Activated CD4-positive, alpha-beta memory T cell treated with anti-CD3 and anti-CD28 coated beads, Interleukin-2, amount 10 ng/mL, durations not matched to agents 7 days and 5 days (primary cell): Measurements from ENCODE around the gene FIGNL2. TPM values are rescaled to one million over a fixed set of nuclear protein-coding genes. Genes with fewer than 3 reads are reported as not detected.
"Not testable (repeated sequence)": the region's sequence is repeated elsewhere in the genome, so short reads cannot be mapped to it uniquely, and the experiment has no call there.

Experiments
- CTCF ChIA-PET: fragments of 350-600 bp; sonication (Branson Sonifier 250); formaldehyde crosslinking; loops from one replicate; lab custom pipeline; 2021; ENCODE audit warnings: antibody characterized with exemption, inconsistent platforms; lab: Charles Lee
- POLR2A ChIA-PET: fragments of 350-600 bp; sonication (Branson Sonifier 250); formaldehyde crosslinking; loops from one replicate; lab custom pipeline; 2021; ENCODE audit warnings: antibody characterized with exemption; lab: Charles Lee
- DNase-seq: peaks from one replicate; pipeline ENCODE4 v3.0.0-alpha.2; 2020
- H3K27ac Mint-ChIP-seq: one replicate; pipeline ENCODE4 v1.8.0; 2021; ENCODE audit warnings: mild to moderate bottlenecking, mixed read lengths
- H3K27me3 Mint-ChIP-seq: one replicate; pipeline ENCODE4 v1.8.0; 2021; ENCODE audit warnings: mixed read lengths
- H3K36me3 Mint-ChIP-seq: one replicate; pipeline ENCODE4 v1.8.0; 2021; ENCODE audit warnings: low read depth, mixed read lengths
- H3K4me1 Mint-ChIP-seq: one replicate; pipeline ENCODE4 v1.8.0; 2021; ENCODE audit warnings: mixed read lengths
- H3K4me3 Mint-ChIP-seq: one replicate; pipeline ENCODE4 v1.8.0; 2021; ENCODE audit warnings: mild to moderate bottlenecking, mixed read lengths
- H3K9me3 Mint-ChIP-seq: one replicate; pipeline ENCODE4 v1.8.0; 2021; ENCODE audit warnings: mixed read lengths
- total RNA-seq, 2 experiments: library from RNA; stranded (reverse); gene quantifications; one replicate each; pipeline ENCODE4 v1.2.3, GENCODE V29; 2021

FIGNL2 gene
- total RNA-seq, 2 experiments from 2014 or later: 0.23 to 0.33 TPM

DNA sequence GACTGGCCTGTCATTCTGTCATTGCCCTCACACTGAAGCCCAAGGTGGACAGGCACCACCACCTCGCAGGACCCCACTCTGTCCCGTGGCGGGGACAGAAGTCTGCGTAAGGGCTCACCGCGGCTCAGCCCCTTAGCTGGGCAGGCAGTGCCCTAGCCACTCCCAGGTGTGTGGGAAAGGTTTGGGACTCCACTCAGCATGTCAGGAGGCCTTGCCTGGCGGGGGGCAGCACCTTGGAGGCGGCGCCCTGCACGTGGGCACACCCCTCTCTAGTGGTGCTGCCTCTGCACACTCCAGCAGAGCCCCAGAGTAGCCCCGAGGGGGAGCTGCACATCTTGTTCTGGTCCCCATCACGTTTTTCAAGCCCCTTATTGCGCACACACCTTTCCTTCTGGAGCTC lies 35.6 kb downstream of the FIGNL2 start:
- H3K27me3 Mint-ChIP-seq: peaks cover 34% of the 10 kb centered on the region
- H3K9me3 Mint-ChIP-seq: no peaks in the 10 kb centered on the region
- H3K4me1 Mint-ChIP-seq: peaks cover 6% of the 10 kb centered on the region
- POLR2A ChIA-PET: no interaction called here
- no peaks in the 10 kb centered on the region for H3K36me3 Mint-ChIP-seq
- no peak overlapping the region for H3K4me3 Mint-ChIP-seq
- CTCF ChIA-PET: interaction anchor here (1.3 to 2.8 kb wide), 6 partner anchors 11 to 394 kb away, joined by 3 to 16 read pairs (median 5); no protein-coding TSS in a partner anchor
- H3K27ac Mint-ChIP-seq: no peak overlapping the region
- DNase-seq: no peak

DNA sequence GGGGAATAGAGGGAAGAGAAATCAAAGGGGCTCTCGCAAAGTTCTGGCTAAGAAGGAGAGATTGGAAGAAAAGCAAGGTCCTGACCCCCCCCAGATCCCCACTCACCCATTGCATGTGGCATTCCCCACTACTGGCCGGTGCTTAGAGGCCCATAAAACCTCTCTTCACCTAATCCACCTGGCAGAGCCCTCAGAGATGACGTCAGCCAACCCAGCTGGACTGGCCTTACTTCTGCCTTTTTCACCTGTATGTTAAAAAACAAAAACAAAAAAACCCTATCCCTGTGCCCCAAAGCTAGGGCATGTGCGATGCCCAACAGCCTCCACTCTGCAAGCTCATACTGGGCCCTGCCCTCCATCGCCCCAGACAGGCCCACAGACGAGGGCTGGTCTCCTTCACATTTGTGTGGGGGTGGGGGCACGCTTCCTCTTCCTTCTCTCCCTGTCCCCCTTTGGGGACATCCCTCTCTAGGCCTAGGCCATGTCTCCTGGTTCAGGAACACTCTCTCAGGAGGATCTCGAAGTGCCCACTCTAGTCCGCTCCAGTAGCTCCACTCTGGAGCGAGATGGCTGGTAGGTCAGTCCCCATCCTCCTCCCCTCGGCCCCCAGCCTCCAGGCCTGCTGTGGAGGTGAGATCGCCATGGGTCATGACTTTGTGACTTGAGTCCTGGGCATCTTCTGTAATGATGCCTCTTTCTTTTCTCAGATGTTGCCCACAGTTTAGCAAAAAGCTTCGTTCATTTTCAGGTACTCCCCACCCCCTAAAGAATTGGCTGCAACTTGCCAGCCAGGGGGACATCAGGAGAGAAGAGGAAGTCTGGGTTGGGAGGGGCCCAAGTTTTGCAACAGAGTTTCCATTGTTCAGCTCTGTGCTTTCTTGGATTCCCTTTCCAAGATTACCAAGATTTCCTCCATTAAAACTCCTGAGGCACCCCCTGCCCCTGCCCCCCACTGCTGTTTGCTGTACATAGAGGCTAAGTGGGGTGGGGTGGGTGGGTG lies 37.0 kb downstream of the FIGNL2 start:
- no peak overlapping the region for H3K4me3 Mint-ChIP-seq
- H3K27ac Mint-ChIP-seq: no peak overlapping the region
- H3K4me1 Mint-ChIP-seq: peaks cover 6% of the 10 kb centered on the region
- H3K27me3 Mint-ChIP-seq: peaks cover 22% of the 10 kb centered on the region
- ChIA-PET POLR2A (no interaction called here), CTCF (interaction anchor here (0.5 to 1.5 kb wide), 2 partner anchors 13 to 309 kb away, joined by 3 to 4 read pairs; no protein-coding TSS in a partner anchor)
- no peak for DNase-seq
- H3K9me3 Mint-ChIP-seq: no peaks in the 10 kb centered on the region
- H3K36me3 Mint-ChIP-seq: no peaks in the 10 kb centered on the region

DNA sequence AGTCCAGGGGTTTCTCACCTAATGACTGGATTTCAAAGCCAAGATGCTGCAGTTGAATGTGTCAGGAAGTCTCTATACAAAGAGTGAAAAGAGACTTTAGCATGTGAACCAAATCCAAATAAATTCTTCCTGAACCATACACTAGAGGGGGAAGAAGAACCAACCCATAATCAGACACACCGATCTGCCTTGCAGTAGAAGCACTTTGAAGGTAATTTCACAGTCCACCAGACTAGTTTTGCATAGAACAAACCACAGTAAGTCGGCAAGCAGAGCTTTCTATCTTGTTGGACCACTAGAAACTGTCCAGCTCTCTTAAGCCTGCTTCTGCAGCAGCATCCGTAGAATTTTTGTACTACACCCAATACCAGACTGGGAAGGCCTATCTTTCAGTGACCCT lies 39.3 kb downstream of the FIGNL2 start:
- ChIA-PET POLR2A (no interaction called here), CTCF (no interaction called here)
- Mint-ChIP-seq H3K9me3 (no peaks in the 10 kb centered on the region), H3K27me3 (peaks cover 9% of the 10 kb centered on the region), H3K4me1 (no peaks in the 10 kb centered on the region), H3K4me3 (no peak overlapping the region), H3K36me3 (no peaks in the 10 kb centered on the region), H3K27ac (no peak overlapping the region)
- no peak for DNase-seq

DNA sequence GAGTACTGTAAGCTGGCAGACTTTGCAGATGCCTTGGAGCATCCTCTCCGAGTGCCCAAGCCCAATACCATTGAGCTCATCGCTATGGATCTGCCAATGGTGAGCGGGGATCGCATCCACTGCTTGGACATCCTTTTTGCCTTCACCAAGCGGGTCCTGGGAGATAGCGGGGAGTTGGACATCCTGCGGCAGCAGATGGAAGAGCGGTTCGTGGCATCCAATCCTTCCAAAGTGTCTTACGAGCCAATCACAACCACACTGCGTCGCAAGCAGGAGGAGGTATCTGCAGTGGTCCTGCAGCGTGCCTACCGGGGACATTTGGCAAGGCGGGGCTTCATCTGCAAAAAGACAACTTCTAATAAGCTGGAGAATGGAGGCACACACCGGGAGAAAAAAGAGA lies 41.6 kb downstream of the FIGNL2 start:
- Mint-ChIP-seq H3K9me3 (no peaks in the 10 kb centered on the region), H3K27me3 (peaks cover 9% of the 10 kb centered on the region), H3K4me1 (no peaks in the 10 kb centered on the region), H3K36me3 (no peaks in the 10 kb centered on the region), H3K4me3 (no peak overlapping the region), H3K27ac (no peak overlapping the region)
- POLR2A ChIA-PET: no interaction called here
- CTCF ChIA-PET: interaction anchor here (0.7 kb wide), 1 partner anchor 8 kb away, joined by 3 read pairs; no protein-coding TSS in a partner anchor
- DNase-seq: no peak

DNA sequence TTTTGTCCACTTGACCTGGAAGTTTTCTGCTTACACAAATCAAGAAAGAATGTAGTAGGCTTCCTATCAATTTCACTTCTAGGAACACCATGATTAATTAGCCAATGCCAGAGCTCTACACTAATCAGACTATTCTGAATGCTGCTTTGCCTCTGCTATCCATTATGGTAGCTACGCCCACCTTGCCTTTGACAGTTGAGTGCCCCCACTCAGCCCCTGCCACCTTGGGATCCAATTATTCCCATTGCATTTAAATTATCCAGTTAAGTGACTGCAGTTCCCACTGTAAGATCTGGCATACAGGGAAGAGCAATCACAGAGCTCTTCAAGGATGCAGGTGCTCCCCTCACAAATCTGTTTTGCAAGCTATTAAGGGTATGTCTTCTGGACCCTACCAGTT lies 47.5 kb downstream of the FIGNL2 start:
- CTCF ChIA-PET: no interaction called here
- POLR2A ChIA-PET: no interaction called here
- DNase-seq: no peak
- Mint-ChIP-seq H3K4me3 (no peak overlapping the region), H3K9me3 (no peaks in the 10 kb centered on the region), H3K4me1 (no peaks in the 10 kb centered on the region), H3K27ac (no peak overlapping the region), H3K27me3 (no peaks in the 10 kb centered on the region), H3K36me3 (no peaks in the 10 kb centered on the region)

DNA sequence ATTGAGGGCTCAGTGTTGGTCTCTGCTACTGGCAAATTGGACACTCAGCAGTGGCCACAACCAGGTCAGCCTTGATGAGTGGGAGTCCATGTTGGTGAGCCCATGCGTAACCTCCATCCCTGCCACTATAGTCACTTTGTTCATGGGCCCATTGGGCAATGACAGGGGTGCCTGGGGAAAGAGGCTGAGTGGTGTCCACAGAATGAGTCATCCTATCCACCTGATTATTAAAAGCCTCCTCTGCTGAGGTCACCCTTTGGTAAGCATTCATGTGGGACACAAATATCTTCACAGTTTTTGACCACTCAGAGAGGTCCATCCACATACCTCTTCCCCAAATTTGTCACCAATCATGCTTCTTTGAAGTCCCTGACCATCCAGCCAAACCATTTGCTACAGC lies 50.0 kb downstream of the FIGNL2 start:
- Mint-ChIP-seq H3K27ac (no peak overlapping the region), H3K9me3 (no peaks in the 10 kb centered on the region), H3K36me3 (no peaks in the 10 kb centered on the region), H3K4me3 (no peak overlapping the region), H3K4me1 (no peaks in the 10 kb centered on the region), H3K27me3 (no peaks in the 10 kb centered on the region)
- ChIA-PET CTCF (no interaction called here), POLR2A (no interaction called here)
- DNase-seq: no peak

DNA sequence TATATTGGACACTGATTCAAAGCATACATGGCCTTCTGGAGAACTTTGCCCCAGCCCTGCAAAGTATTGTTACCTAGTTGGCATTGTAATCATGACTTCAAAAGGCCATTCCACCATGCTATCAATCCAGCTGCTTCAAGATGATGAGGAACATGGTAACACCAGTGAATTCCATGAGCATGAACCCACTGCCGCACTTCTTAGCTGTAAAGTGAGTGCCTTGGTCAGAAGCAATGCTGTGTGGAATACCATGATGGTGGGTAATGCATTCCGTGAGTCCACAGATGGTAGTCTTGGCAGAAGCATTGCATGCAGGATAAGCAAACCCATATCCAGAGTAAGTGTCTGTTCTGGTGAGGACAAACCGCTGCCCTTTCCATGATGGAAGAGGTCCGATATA lies 50.5 kb downstream of the FIGNL2 start:
- H3K9me3 Mint-ChIP-seq, H3K36me3 Mint-ChIP-seq, H3K4me3 Mint-ChIP-seq, POLR2A ChIA-PET, H3K27me3 Mint-ChIP-seq, DNase-seq, H3K27ac Mint-ChIP-seq, CTCF ChIA-PET, H3K4me1 Mint-ChIP-seq: not testable (repeated sequence)

DNA sequence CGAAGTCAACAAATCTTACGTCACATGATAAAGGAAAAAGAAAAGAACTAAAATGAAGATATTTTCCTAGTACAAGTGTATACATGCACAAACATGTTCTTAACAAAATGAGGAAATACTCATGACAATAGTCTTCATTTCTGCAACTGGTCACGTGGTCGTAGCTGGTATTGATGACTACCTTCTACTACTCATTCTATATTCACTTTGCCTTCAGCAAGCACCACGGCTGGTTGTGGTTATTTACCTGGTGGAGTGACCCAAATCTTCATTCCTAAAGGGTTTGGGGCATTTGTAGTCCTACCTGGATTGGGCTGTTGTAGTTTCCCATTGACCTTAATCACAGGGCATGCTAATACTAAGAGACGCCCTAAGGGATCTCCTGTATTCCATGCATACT lies 51.2 kb downstream of the FIGNL2 start:
- no peaks in the 10 kb centered on the region for H3K36me3 Mint-ChIP-seq
- no peaks in the 10 kb centered on the region for H3K27me3 Mint-ChIP-seq
- H3K4me1 Mint-ChIP-seq: no peaks in the 10 kb centered on the region
- POLR2A ChIA-PET: no interaction called here
- no peak for DNase-seq
- H3K27ac Mint-ChIP-seq: no peak overlapping the region
- H3K4me3 Mint-ChIP-seq: no peak overlapping the region
- CTCF ChIA-PET: no interaction called here
- H3K9me3 Mint-ChIP-seq: no peaks in the 10 kb centered on the region

DNA sequence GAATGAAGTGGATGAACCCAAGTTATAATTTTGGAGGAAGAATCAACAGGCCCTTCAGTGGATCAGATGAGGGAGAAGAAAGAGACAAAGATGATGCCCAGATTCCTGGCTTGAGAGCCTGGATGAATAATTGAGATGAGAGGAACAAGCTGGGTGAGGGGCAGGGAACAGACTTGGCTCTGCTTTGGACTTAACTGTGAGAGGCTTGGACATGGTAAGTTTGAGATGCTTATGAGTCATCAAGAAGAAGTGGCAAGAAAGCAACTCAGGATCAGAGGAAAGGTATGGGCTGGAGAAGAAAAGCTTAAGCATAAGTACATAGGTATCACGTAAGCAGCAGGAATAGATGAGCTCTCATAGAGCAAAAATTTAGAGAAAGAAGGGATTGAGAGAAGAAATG lies 55.3 kb downstream of the FIGNL2 start:
- Mint-ChIP-seq H3K9me3 (no peaks in the 10 kb centered on the region), H3K4me1 (no peaks in the 10 kb centered on the region), H3K27me3 (peaks cover 2% of the 10 kb centered on the region), H3K27ac (no peak overlapping the region), H3K36me3 (no peaks in the 10 kb centered on the region), H3K4me3 (no peak overlapping the region)
- POLR2A ChIA-PET: no interaction called here
- CTCF ChIA-PET: interaction anchor here (0.6 kb wide), 1 partner anchor 229 kb away, joined by 3 read pairs; no protein-coding TSS in a partner anchor
- no peak for DNase-seq

DNA sequence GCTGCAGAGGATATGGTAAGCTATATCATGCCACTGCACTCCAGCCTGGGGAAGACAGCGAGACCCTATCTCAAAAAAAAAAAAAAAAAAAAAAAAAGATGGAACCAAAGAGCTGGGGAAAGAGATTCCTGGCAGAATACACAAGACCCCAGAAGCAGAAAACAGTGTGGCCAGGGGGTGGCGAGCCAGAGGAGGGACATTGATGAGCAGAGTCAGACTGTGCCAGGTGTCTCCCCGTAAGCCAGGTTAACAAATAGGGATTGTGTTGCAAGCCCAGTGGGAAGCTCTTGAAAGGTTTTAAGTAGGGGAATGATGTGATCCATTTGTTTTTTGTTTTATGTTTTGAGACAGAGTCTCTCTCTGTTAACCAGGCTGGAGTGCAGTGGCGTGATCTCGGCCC lies 56.1 kb downstream of the FIGNL2 start:
- Mint-ChIP-seq H3K27ac (no peak overlapping the region), H3K4me1 (no peaks in the 10 kb centered on the region), H3K9me3 (no peaks in the 10 kb centered on the region), H3K4me3 (no peak overlapping the region), H3K36me3 (no peaks in the 10 kb centered on the region), H3K27me3 (peaks cover 2% of the 10 kb centered on the region)
- ChIA-PET CTCF (no interaction called here), POLR2A (no interaction called here)
- no peak for DNase-seq

DNA sequence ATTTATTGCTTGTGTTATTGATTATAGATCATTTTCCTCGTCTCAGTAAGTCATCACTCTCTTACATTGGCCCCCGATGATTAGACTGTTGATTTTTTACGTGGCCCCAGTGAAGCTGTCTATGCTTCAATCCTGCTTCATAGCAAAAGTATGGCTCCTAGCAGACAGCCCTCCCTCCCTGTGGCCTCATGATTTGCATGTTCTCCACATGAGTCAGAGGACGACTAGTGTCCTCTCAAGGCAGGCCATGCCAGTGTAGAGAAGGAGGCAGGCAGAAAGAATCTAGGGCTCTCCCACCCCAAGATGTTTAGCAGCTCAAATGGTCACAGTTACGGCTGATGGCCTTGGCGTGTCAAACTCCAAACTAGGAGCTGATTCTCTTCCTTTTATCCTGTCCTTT lies 59.6 kb downstream of the FIGNL2 start:
- Mint-ChIP-seq H3K9me3 (no peaks in the 10 kb centered on the region), H3K27me3 (peaks cover 6% of the 10 kb centered on the region), H3K36me3 (no peaks in the 10 kb centered on the region), H3K4me3 (no peak overlapping the region), H3K4me1 (peaks cover 2% of the 10 kb centered on the region), H3K27ac (no peak overlapping the region)
- ChIA-PET CTCF (no interaction called here), POLR2A (no interaction called here)
- no peak for DNase-seq

DNA sequence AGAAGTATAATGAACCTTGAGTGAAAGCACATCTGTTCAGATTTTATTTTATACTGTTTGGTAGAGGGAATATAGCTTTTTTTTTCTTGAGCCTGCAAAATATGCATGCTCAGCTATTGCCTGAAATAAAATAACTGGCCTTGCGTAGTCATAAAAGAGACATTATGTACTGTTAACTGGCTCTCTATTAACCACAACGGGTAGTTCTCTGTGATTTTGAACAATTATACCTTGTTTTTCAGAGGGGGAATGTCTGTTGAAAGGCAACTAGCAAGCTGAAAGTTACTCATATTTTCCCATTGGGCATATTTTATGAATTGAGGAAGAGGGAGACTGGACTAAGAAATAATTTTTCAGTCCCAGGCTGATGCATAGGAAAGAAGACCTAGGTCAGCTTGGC lies 62.6 kb downstream of the FIGNL2 start:
- ChIA-PET POLR2A (no interaction called here), CTCF (no interaction called here)
- no peak for DNase-seq
- no peak overlapping the region for H3K27ac Mint-ChIP-seq
- H3K27me3 Mint-ChIP-seq: peaks cover 16% of the 10 kb centered on the region
- H3K36me3 Mint-ChIP-seq: no peaks in the 10 kb centered on the region
- no peak overlapping the region for H3K4me3 Mint-ChIP-seq
- no peaks in the 10 kb centered on the region for H3K9me3 Mint-ChIP-seq
- H3K4me1 Mint-ChIP-seq: peaks cover 2% of the 10 kb centered on the region

DNA sequence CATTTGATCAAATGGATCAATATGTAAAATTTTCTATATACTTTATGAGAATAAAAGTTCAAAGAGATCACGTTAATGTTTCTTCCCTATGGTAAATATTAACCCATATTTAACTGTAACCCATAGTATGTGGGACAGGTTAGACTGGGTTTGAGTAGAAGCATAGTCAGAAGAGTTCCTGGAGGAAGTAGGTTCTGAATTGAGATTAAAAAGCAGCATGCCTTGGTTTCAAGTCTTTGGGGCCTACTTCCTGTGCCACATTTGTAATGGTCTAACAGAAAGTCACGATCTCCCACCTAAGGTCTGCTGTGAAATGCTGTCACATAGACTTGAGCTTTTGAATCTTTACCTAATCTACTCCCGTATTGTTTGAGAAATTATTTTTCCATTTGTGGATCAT lies 63.8 kb downstream of the FIGNL2 start:
- no peak overlapping the region for H3K4me3 Mint-ChIP-seq
- no peaks in the 10 kb centered on the region for H3K36me3 Mint-ChIP-seq
- DNase-seq: no peak
- peaks cover 16% of the 10 kb centered on the region for H3K27me3 Mint-ChIP-seq
- ChIA-PET CTCF (no interaction called here), POLR2A (no interaction called here)
- H3K9me3 Mint-ChIP-seq: no peaks in the 10 kb centered on the region
- no peak overlapping the region for H3K27ac Mint-ChIP-seq
- peaks cover 2% of the 10 kb centered on the region for H3K4me1 Mint-ChIP-seq
